RWPE1 (cell line): ENCODE results near the gene LAMC3.

ENCODE experiments used
- CTCF ChIA-PET: fragments of 350-600 bp; sonication (Branson Sonifier 250); formaldehyde crosslinking; extraction: SDS; loops from one replicate; lab custom pipeline; 2021; lab: Yijun Ruan, JAX
- POLR2A ChIA-PET: fragments of 400-600 bp; formaldehyde crosslinking; extraction: SDS; loops from one replicate; lab custom pipeline; 2020; ENCODE audit warnings: antibody characterized with exemption; ENCODE audit not compliant: low non-redundant PET; lab: Yijun Ruan, JAX
- DNase-seq: peaks from one replicate; pipeline ENCODE4 v3.0.0; 2012; ENCODE audit warnings: low spot score
- H3K27ac ChIP-seq: fragments of 450-650 bp; 2 replicates; pipeline ENCODE4 v1.5.1; 2017
- CTCF ChIP-seq: fragments of 450-650 bp; conservative IDR thresholded peaks from 2 replicates; pipeline ENCODE4 v1.5.1; 2017; ENCODE audit warnings: low read depth, mild to moderate bottlenecking

The LAMC3 gene

GRCh38 chr9:131060900-131061630 is 52.1 kb downstream of the LAMC3 start:
- H3K27ac ChIP-seq, result no peak overlapping the region
- ChIA-PET CTCF (interaction anchor here (0.6 to 1.2 kb wide), 2 partner anchors 15 kb away, joined by 3 to 5 read pairs; no protein-coding TSS in a partner anchor), POLR2A (no interaction called here)
- DNase-seq, result no peak
- TF ChIP-seq CTCF, result no peak

GRCh38 chr9:131062969-131063368 is 54.0 kb downstream of the LAMC3 start:
- TF ChIP-seq CTCF, result no peak
- no peak overlapping the region for H3K27ac ChIP-seq
- no peak for DNase-seq
- ChIA-PET CTCF (interaction anchor here (1.0 kb wide), 1 partner anchor 362 kb away, joined by 4 read pairs; no protein-coding TSS in a partner anchor), POLR2A (no interaction called here)

GRCh38 chr9:131065599-131065998 is 56.6 kb downstream of the LAMC3 start:
- CTCF ChIA-PET, result no interaction called here

GRCh38 chr9:131067625-131068024 is 58.7 kb downstream of the LAMC3 start:
- no peak for DNase-seq
- ChIA-PET CTCF (interaction anchor here (0.5 to 0.6 kb wide), 2 partner anchors 238 to 898 kb away, joined by 3 read pairs; no protein-coding TSS in a partner anchor), POLR2A (no interaction called here)
- no peak for TF ChIP-seq CTCF
- H3K27ac ChIP-seq, result no peak overlapping the region

More at GRCh38 chr9:131065599-131065998, 56.6 kb downstream of the LAMC3 start:
- no peak for DNase-seq
- POLR2A ChIA-PET, result no interaction called here
- TF ChIP-seq CTCF, result no peak
- no peak overlapping the region for H3K27ac ChIP-seq

GRCh38 chr9:131068076-131068816 is 59.3 kb downstream of the LAMC3 start:
- DNase-seq, result no peak
- CTCF ChIA-PET, result interaction anchor here (0.5 kb wide), 1 partner anchor 237 kb away, joined by 3 read pairs; no protein-coding TSS in a partner anchor

More at GRCh38 chr9:131068076-131068816, 59.3 kb downstream of the LAMC3 start:
- no peak overlapping the region for H3K27ac ChIP-seq
- POLR2A ChIA-PET, result interaction anchor here (0.7 kb wide), 1 partner anchor 181 kb away, joined by 3 read pairs; no protein-coding TSS in a partner anchor
- TF ChIP-seq CTCF, result no peak
